ENCODE data around the gene EPO.
"Not testable (repeated sequence)": the region's sequence is repeated elsewhere in the genome, so short reads cannot be mapped to it uniquely, and the experiment has no call there.

Gene EPO

GRCh38 chr7:100717073-100717472 is 3.2 kb upstream of the EPO start:
- H3K27me3 ChIP-seq (replicated peaks in 2 of 5; ENCODE audit: control insufficient read depth in 4 of 5, insufficient read depth in 5 of 5, low read length in 4 of 5): peaks cover 0 to 37% (median 18%) of the 10 kb centered on the region in 5 experiments
- DNase-seq; POLR2A ChIA-PET; H3K27ac ChIP-seq (ENCODE audit: insufficient read depth in 1 of 2, low read depth in 1 of 2, low read length in 2 of 2, poor library complexity in 1 of 2, severe bottlenecking in 2 of 2); H3K4me3 ChIP-seq (ENCODE audit: control insufficient read depth in 1 of 7, extremely low read depth in 1 of 7, insufficient read depth in 4 of 7, low read depth in 2 of 7, low read length in 6 of 7); H3K36me3 ChIP-seq (ENCODE audit: control insufficient read depth in 4 of 4, insufficient read depth in 4 of 4, low read length in 3 of 4): not testable (repeated sequence)
- H3K9me3 ChIP-seq (ENCODE audit: control extremely low read depth in 1 of 5, control insufficient read depth in 4 of 5, insufficient read depth in 2 of 5, low read depth in 1 of 5, low read length in 4 of 5): peaks cover 0 to 13% (median 4%) of the 10 kb centered on the region in 5 experiments
- CTCF ChIA-PET: interaction anchor here (0.6 to 1.7 kb wide), 3 partner anchors 9 to 25 kb away, joined by 3 to 4 read pairs (median 3); no protein-coding TSS in a partner anchor
- 100% methylated on average over 2 of the region's 2 CpGs for WGBS (ENCODE audit: insufficient coverage)
- peaks cover 0 to 14% (median 8%) of the 10 kb centered on the region in 4 experiments for H3K4me1 ChIP-seq (ENCODE audit: control extremely low read depth in 1 of 4, control insufficient read depth in 4 of 4, insufficient read depth in 4 of 4, low read length in 3 of 4)

- H3K9me3 ChIP-seq (ENCODE audit: control extremely low read depth in 1 of 5, control insufficient read depth in 4 of 5, insufficient read depth in 2 of 5, low read depth in 1 of 5, low read length in 4 of 5): peaks cover 0 to 13% (median 4%) of the 10 kb centered on the region in 5 experiments
- ChIA-PET CTCF (interaction anchor here (0.6 to 4.0 kb wide), 8 partner anchors 9 to 133 kb away, joined by 3 to 18 read pairs (median 3); partner anchors contain the start of genes POP7 and SLC12A9), POLR2A (no interaction called here)
- H3K27me3 ChIP-seq (replicated peaks in 2 of 5; ENCODE audit: control insufficient read depth in 4 of 5, insufficient read depth in 5 of 5, low read length in 4 of 5): peaks cover 0 to 45% (median 29%) of the 10 kb centered on the region in 5 experiments
- peaks cover 0 to 14% (median 8%) of the 10 kb centered on the region in 4 experiments for H3K4me1 ChIP-seq (ENCODE audit: control extremely low read depth in 1 of 4, control insufficient read depth in 4 of 4, insufficient read depth in 4 of 4, low read length in 3 of 4)
- WGBS (ENCODE audit: insufficient coverage): 24% methylated on average over 2 of the region's 8 CpGs
- H3K4me3 ChIP-seq (ENCODE audit: control insufficient read depth in 1 of 7, extremely low read depth in 1 of 7, insufficient read depth in 4 of 7, low read depth in 2 of 7, low read length in 6 of 7): peak overlapping the region in 3 of 7 experiments; percentile 51 to 60 (median 56)
- no peak overlapping the region for H3K27ac ChIP-seq (ENCODE audit: insufficient read depth in 1 of 2, low read depth in 1 of 2, low read length in 2 of 2, poor library complexity in 1 of 2, severe bottlenecking in 2 of 2)
- H3K36me3 ChIP-seq (ENCODE audit: control insufficient read depth in 4 of 4, insufficient read depth in 4 of 4, low read length in 3 of 4): no peaks in the 10 kb centered on the region
- peak; percentile 31 to 68 (median 65) for DNase-seq
Measured at GRCh38 chr7:100719523-100720278, 567 bp upstream of the EPO start.

GRCh38 chr7:100720671-100721504 is 620 bp downstream of the EPO start:
- peaks cover 0 to 14% (median 8%) of the 10 kb centered on the region in 4 experiments for H3K4me1 ChIP-seq (ENCODE audit: control extremely low read depth in 1 of 4, control insufficient read depth in 4 of 4, insufficient read depth in 4 of 4, low read length in 3 of 4)
- H3K4me3 ChIP-seq (ENCODE audit: control insufficient read depth in 1 of 7, extremely low read depth in 1 of 7, insufficient read depth in 4 of 7, low read depth in 2 of 7, low read length in 6 of 7): peak overlapping the region in 2 of 7 experiments; percentile 51 to 60
- peaks cover 0 to 13% (median 4%) of the 10 kb centered on the region in 5 experiments for H3K9me3 ChIP-seq (ENCODE audit: control extremely low read depth in 1 of 5, control insufficient read depth in 4 of 5, insufficient read depth in 2 of 5, low read depth in 1 of 5, low read length in 4 of 5)
- WGBS (ENCODE audit: insufficient coverage): 3% methylated on average over 47 of the region's 56 CpGs
- no peak overlapping the region for H3K27ac ChIP-seq (ENCODE audit: insufficient read depth in 1 of 2, low read depth in 1 of 2, low read length in 2 of 2, poor library complexity in 1 of 2, severe bottlenecking in 2 of 2)
- no peak for DNase-seq
- ChIA-PET CTCF (interaction anchor here (0.7 to 4.0 kb wide), 9 partner anchors 8 to 131 kb away, joined by 3 to 18 read pairs (median 3); partner anchors contain the start of genes POP7 and SLC12A9), POLR2A (no interaction called here)
- H3K36me3 ChIP-seq (ENCODE audit: control insufficient read depth in 4 of 4, insufficient read depth in 4 of 4, low read length in 3 of 4): no peaks in the 10 kb centered on the region
- peaks cover 0 to 50% (median 29%) of the 10 kb centered on the region in 5 experiments for H3K27me3 ChIP-seq (replicated peaks in 2 of 5; ENCODE audit: control insufficient read depth in 4 of 5, insufficient read depth in 5 of 5, low read length in 4 of 5)

- POLR2A ChIA-PET: no interaction called here
- Histone ChIP-seq H3K27ac (ENCODE audit: insufficient read depth in 1 of 2, low read depth in 1 of 2, low read length in 2 of 2, poor library complexity in 1 of 2, severe bottlenecking in 2 of 2) (no peak overlapping the region), H3K9me3 (ENCODE audit: control extremely low read depth in 1 of 5, control insufficient read depth in 4 of 5, insufficient read depth in 2 of 5, low read depth in 1 of 5, low read length in 4 of 5) (peaks cover 0 to 13% (median 4%) of the 10 kb centered on the region in 5 experiments), H3K36me3 (ENCODE audit: control insufficient read depth in 4 of 4, insufficient read depth in 4 of 4, low read length in 3 of 4) (no peaks in the 10 kb centered on the region), H3K27me3 (replicated peaks in 2 of 5; ENCODE audit: control insufficient read depth in 4 of 5, insufficient read depth in 5 of 5, low read length in 4 of 5) (peaks cover 0 to 50% (median 29%) of the 10 kb centered on the region in 5 experiments), H3K4me1 (ENCODE audit: control extremely low read depth in 1 of 4, control insufficient read depth in 4 of 4, insufficient read depth in 4 of 4, low read length in 3 of 4) (peaks cover 0 to 14% (median 8%) of the 10 kb centered on the region in 4 experiments), H3K4me3 (ENCODE audit: control insufficient read depth in 1 of 7, extremely low read depth in 1 of 7, insufficient read depth in 4 of 7, low read depth in 2 of 7, low read length in 6 of 7) (no peak overlapping the region)
- no peak for DNase-seq
- CTCF ChIA-PET: interaction anchor here (0.7 to 4.0 kb wide), 5 partner anchors 9 to 130 kb away, joined by 3 to 18 read pairs (median 4); partner anchors contain the start of genes POP7 and SLC12A9
- 93% methylated on average over 7 of the region's 8 CpGs for WGBS (ENCODE audit: insufficient coverage)
Measured at GRCh38 chr7:100721505-100721812, 1.2 kb downstream of the EPO start.

- 92% methylated on average over 10 of the region's 17 CpGs for WGBS (ENCODE audit: insufficient coverage)
- POLR2A ChIA-PET: no interaction called here
- Histone ChIP-seq H3K9me3 (ENCODE audit: control extremely low read depth in 1 of 5, control insufficient read depth in 4 of 5, insufficient read depth in 2 of 5, low read depth in 1 of 5, low read length in 4 of 5) (peaks cover 0 to 12% (median 4%) of the 10 kb centered on the region in 5 experiments), H3K27me3 (replicated peaks in 2 of 5; ENCODE audit: control insufficient read depth in 4 of 5, insufficient read depth in 5 of 5, low read length in 4 of 5) (peaks cover 2 to 50% (median 29%) of the 10 kb centered on the region in 5 experiments), H3K27ac (ENCODE audit: insufficient read depth in 1 of 2, low read depth in 1 of 2, low read length in 2 of 2, poor library complexity in 1 of 2, severe bottlenecking in 2 of 2) (no peak overlapping the region), H3K4me1 (ENCODE audit: control extremely low read depth in 1 of 4, control insufficient read depth in 4 of 4, insufficient read depth in 4 of 4, low read length in 3 of 4) (peaks cover 0 to 14% (median 8%) of the 10 kb centered on the region in 4 experiments), H3K4me3 (ENCODE audit: control insufficient read depth in 1 of 7, extremely low read depth in 1 of 7, insufficient read depth in 4 of 7, low read depth in 2 of 7, low read length in 6 of 7) (no peak overlapping the region), H3K36me3 (ENCODE audit: control insufficient read depth in 4 of 4, insufficient read depth in 4 of 4, low read length in 3 of 4) (no peaks in the 10 kb centered on the region)
- CTCF ChIA-PET: interaction anchor here (0.8 to 5.0 kb wide), 5 partner anchors 10 to 129 kb away, joined by 3 to 30 read pairs (median 5); partner anchors contain the start of genes POP7, SLC12A9 and ZAN
- DNase-seq: no peak
Measured at GRCh38 chr7:100722480-100723212, 2.4 kb downstream of the EPO start.

GRCh38 chr7:100723732-100724275 is 3.5 kb downstream of the EPO start:
- 94% methylated on average over 8 of the region's 16 CpGs for WGBS (ENCODE audit: insufficient coverage)
- Histone ChIP-seq H3K27me3 (replicated peaks in 2 of 5; ENCODE audit: control insufficient read depth in 4 of 5, insufficient read depth in 5 of 5, low read length in 4 of 5) (peaks cover 2 to 49% (median 29%) of the 10 kb centered on the region in 5 experiments), H3K4me1 (ENCODE audit: control extremely low read depth in 1 of 4, control insufficient read depth in 4 of 4, insufficient read depth in 4 of 4, low read length in 3 of 4) (peaks cover 0 to 14% (median 8%) of the 10 kb centered on the region in 4 experiments), H3K4me3 (ENCODE audit: control insufficient read depth in 1 of 7, extremely low read depth in 1 of 7, insufficient read depth in 4 of 7, low read depth in 2 of 7, low read length in 6 of 7) (no peak overlapping the region), H3K9me3 (ENCODE audit: control extremely low read depth in 1 of 5, control insufficient read depth in 4 of 5, insufficient read depth in 2 of 5, low read depth in 1 of 5, low read length in 4 of 5) (peaks cover 0 to 8% (median 3%) of the 10 kb centered on the region in 5 experiments), H3K27ac (ENCODE audit: insufficient read depth in 1 of 2, low read depth in 1 of 2, low read length in 2 of 2, poor library complexity in 1 of 2, severe bottlenecking in 2 of 2) (no peak overlapping the region), H3K36me3 (ENCODE audit: control insufficient read depth in 4 of 4, insufficient read depth in 4 of 4, low read length in 3 of 4) (no peaks in the 10 kb centered on the region)
- ChIA-PET POLR2A (no interaction called here), CTCF (interaction anchor here (1.5 to 5.0 kb wide), 3 partner anchors 9 to 128 kb away, joined by 5 to 30 read pairs (median 11); partner anchors contain the start of genes POP7, SLC12A9 and ZAN)
- no peak for DNase-seq

Measured in common myeloid progenitor, CD34-positive (primary cell).